HG02970 (cell line): ENCODE data around the gene POU6F1.
A peak's percentile ranks its signal among the peaks of the same experiment; 100 is the strongest.

ENCODE experiments used
- ATAC-seq: cut with Tn5 transposase; IDR thresholded peaks from one replicate; pipeline ENCODE4 v1.9.1; 2021; ENCODE audit warnings: mild to moderate bottlenecking, moderate library complexity, moderate number of reproducible peaks; ENCODE audit not compliant: unreplicated experiment, low FRiP score

POU6F1 gene

GRCh38 chr12:51172515-51173431, 45.1 kb downstream of the POU6F1 start, which contains the start of gene TFCP2:
Gene TFCP2 (minus strand): TSS chr12:51173135. CDS start chr12:51172422, 713 bp downstream.
- ATAC-seq, result peak; percentile 88

GRCh38 chr12:51171884-51172514, 45.9 kb downstream of the POU6F1 start:
- ATAC-seq, result no peak

GRCh38 chr12:51163795-51164194, 54.1 kb downstream of the POU6F1 start:
- ATAC-seq, result no peak

GRCh38 chr12:51162217-51162616, 55.6 kb downstream of the POU6F1 start:
- no peak for ATAC-seq

- no peak for ATAC-seq
Observed at GRCh38 chr12:51160814-51161459, 56.9 kb downstream of the POU6F1 start.

- no peak for ATAC-seq
Observed at GRCh38 chr12:51156245-51156765, 61.6 kb downstream of the POU6F1 start.

GRCh38 chr12:51152953-51153352, 64.9 kb downstream of the POU6F1 start:
- no peak for ATAC-seq

- no peak for ATAC-seq
Observed at GRCh38 chr12:51150777-51151176, 67.1 kb downstream of the POU6F1 start.

GRCh38 chr12:51147309-51147708, 70.6 kb downstream of the POU6F1 start:
- no peak for ATAC-seq

GRCh38 chr12:51139292-51139844, 78.5 kb downstream of the POU6F1 start:
- ATAC-seq, result no peak
